H9 (cell line): Measurements from ENCODE around the gene FAM117A. TPM values are rescaled to one million over a fixed set of nuclear protein-coding genes. Genes with fewer than 3 reads are reported as not detected.

Experiments
- DNase-seq: peaks from one replicate; pipeline ENCODE4 v3.0.0-alpha.2; 2017
- H2AFZ ChIP-seq: one replicate; pipeline ENCODE4 v1.6.1; 2013; ENCODE audit warnings: mild to moderate bottlenecking, low read length, control low read depth, moderate library complexity
- H2AK5ac ChIP-seq: 2 replicates; pipeline ENCODE4 v1.6.1; 2013; ENCODE audit warnings: low read length, control low read depth, mixed read lengths; ENCODE audit not compliant: insufficient read length
- H2BK120ac ChIP-seq: one replicate; pipeline ENCODE4 v1.6.1; 2013; ENCODE audit warnings: low read depth, mild to moderate bottlenecking, low read length, control low read depth, inconsistent platforms; ENCODE audit not compliant: poor library complexity, severe bottlenecking
- H2BK12ac ChIP-seq: 2 replicates; pipeline ENCODE4 v1.6.1; 2013; ENCODE audit warnings: low read length, control low read depth, mixed read lengths, low read depth; ENCODE audit not compliant: insufficient read length
- H2BK15ac ChIP-seq: 2 replicates; pipeline ENCODE4 v1.6.1; 2013; ENCODE audit warnings: low read depth, low read length, control low read depth
- H2BK20ac ChIP-seq: one replicate; pipeline ENCODE4 v1.6.1; 2013; ENCODE audit warnings: low read depth, mild to moderate bottlenecking, low read length, control low read depth, inconsistent platforms; ENCODE audit not compliant: poor library complexity, severe bottlenecking
- H2BK5ac ChIP-seq: 2 replicates; pipeline ENCODE4 v1.6.1; 2013; ENCODE audit warnings: low read length, control low read depth, mixed read lengths; ENCODE audit not compliant: insufficient read length
- H3K14ac ChIP-seq: 2 replicates; pipeline ENCODE4 v1.6.1; 2013; ENCODE audit warnings: low read length, control low read depth; ENCODE audit not compliant: insufficient read depth
- H3K18ac ChIP-seq: 2 replicates; pipeline ENCODE4 v1.6.1; 2013; ENCODE audit warnings: low read depth, mild to moderate bottlenecking, mixed read lengths, low read length, control low read depth; ENCODE audit not compliant: insufficient read length
- H3K23ac ChIP-seq: 2 replicates; pipeline ENCODE4 v1.6.1; 2013; ENCODE audit warnings: low read length, control low read depth, mixed read lengths, low read depth; ENCODE audit not compliant: insufficient read length
- H3K23me2 ChIP-seq: 2 replicates; pipeline ENCODE4 v1.6.1; 2013; ENCODE audit warnings: low read depth, mild to moderate bottlenecking, mixed read lengths, low read length, control low read depth; ENCODE audit not compliant: insufficient read length, poor library complexity, severe bottlenecking
- H3K27ac ChIP-seq: 2 replicates; pipeline ENCODE4 v1.5.1; 2013; ENCODE audit warnings: low read length, control low read depth, mixed read lengths, low read depth; ENCODE audit not compliant: insufficient read length
- H3K27me3 ChIP-seq: 2 replicates; pipeline ENCODE4 v1.6.1; 2013; ENCODE audit warnings: low read length, control low read depth, inconsistent platforms; ENCODE audit not compliant: insufficient read depth
- H3K4ac ChIP-seq: 2 replicates; pipeline ENCODE4 v1.6.1; 2013; ENCODE audit warnings: low read depth, mild to moderate bottlenecking, control low read depth, inconsistent platforms, low read length, moderate library complexity
- H3K4me1 ChIP-seq: 2 replicates; pipeline ENCODE4 v1.6.1; 2013; ENCODE audit warnings: low read length, control low read depth, inconsistent platforms; ENCODE audit not compliant: insufficient read depth
- H3K4me2 ChIP-seq: 2 replicates; pipeline ENCODE4 v1.6.1; 2013; ENCODE audit warnings: low read length, control low read depth, mixed read lengths; ENCODE audit not compliant: insufficient read length, insufficient read depth
- H3K56ac ChIP-seq: 2 replicates; pipeline ENCODE4 v1.6.1; 2013; ENCODE audit warnings: low read depth, mild to moderate bottlenecking, mixed read lengths, low read length, control low read depth; ENCODE audit not compliant: insufficient read length
- H3K79me1 ChIP-seq: 2 replicates; pipeline ENCODE4 v1.6.1; 2013; ENCODE audit warnings: low read depth, mild to moderate bottlenecking, moderate library complexity, low read length, control low read depth, inconsistent platforms; ENCODE audit not compliant: insufficient read depth, poor library complexity, severe bottlenecking
- H3K79me2 ChIP-seq: 2 replicates; pipeline ENCODE4 v1.6.1; 2013; ENCODE audit warnings: low read length, control low read depth, inconsistent platforms; ENCODE audit not compliant: insufficient read depth
- H3K9ac ChIP-seq: 2 replicates; pipeline ENCODE4 v1.6.1; 2013; ENCODE audit warnings: low read length, control low read depth, mixed read lengths; ENCODE audit not compliant: insufficient read length; ENCODE audit errors: extremely low read depth
- H3K9me3 ChIP-seq: one replicate; pipeline ENCODE4 v1.6.1; 2013; ENCODE audit warnings: low read depth, low read length, inconsistent platforms; ENCODE audit not compliant: control insufficient read depth
- H3T11ph ChIP-seq: one replicate; pipeline ENCODE4 v1.6.1; 2013; ENCODE audit warnings: mild to moderate bottlenecking, low read length, control low read depth, inconsistent platforms
- H4K20me1 ChIP-seq: one replicate; pipeline ENCODE4 v1.6.1; 2013; ENCODE audit not compliant: control insufficient read depth, insufficient read length, insufficient read depth
- H4K5ac ChIP-seq: 2 replicates; pipeline ENCODE4 v1.6.1; 2013; ENCODE audit warnings: low read depth, mild to moderate bottlenecking, mixed read lengths, low read length, control low read depth; ENCODE audit not compliant: insufficient read length
- H4K8ac ChIP-seq: replicated peaks from 2 replicates; pipeline ENCODE4 v1.6.1; 2013; ENCODE audit warnings: low read length, control low read depth, mixed read lengths, low read depth; ENCODE audit not compliant: insufficient read length
- H4K91ac ChIP-seq: 2 replicates; pipeline ENCODE4 v1.6.1; 2013; ENCODE audit warnings: low read depth, mild to moderate bottlenecking, moderate library complexity, mixed read lengths, low read length, control low read depth; ENCODE audit not compliant: insufficient read length
- H3K27ac Mint-ChIP-seq, 3 experiments: 2 replicates in 2 of 3; 3 replicates in 1 of 3; pipeline ENCODE4 v1.8.0; 2020 to 2021; ENCODE audit warnings: mixed read lengths in 3 of 3, mild to moderate bottlenecking in 1 of 3, moderate library complexity in 1 of 3
- H3K27me3 Mint-ChIP-seq: 2 replicates; pipeline ENCODE4 v1.8.0; 2021; ENCODE audit warnings: low read depth, mild to moderate bottlenecking, moderate library complexity, mixed read lengths
- H3K36me3 Mint-ChIP-seq, 3 experiments: 2 replicates in 2 of 3; 3 replicates in 1 of 3; pipeline ENCODE4 v1.8.0; 2020 to 2021; ENCODE audit warnings: low read depth in 3 of 3, mixed read lengths in 3 of 3; ENCODE audit not compliant: insufficient read depth in 1 of 3
- H3K4me1 Mint-ChIP-seq, 2 experiments: 2 replicates each; pipeline ENCODE4 v1.8.0; 2020; ENCODE audit warnings: mixed read lengths in 2 of 2
- H3K4me3 Mint-ChIP-seq, 2 experiments: 2 replicates in 1 of 2; 3 replicates in 1 of 2; pipeline ENCODE4 v1.8.0; 2020 to 2021; ENCODE audit warnings: mild to moderate bottlenecking in 2 of 2, mixed read lengths in 2 of 2, moderate library complexity in 1 of 2
- H3K9me3 Mint-ChIP-seq, 2 experiments: 2 replicates in 1 of 2; 3 replicates in 1 of 2; pipeline ENCODE4 v1.8.0; 2020; ENCODE audit warnings: mild to moderate bottlenecking in 2 of 2, mixed read lengths in 2 of 2, moderate library complexity in 1 of 2
- CTCF ChIP-seq: fragments of 200-600 bp; sonication (generic); conservative IDR thresholded peaks from 3 replicates; pipeline ENCODE4 v1.8.0; 2021; ENCODE audit warnings: antibody characterized with exemption, mild to moderate bottlenecking
- WGBS: extraction: QIAGEN DNeasy Blood & Tissue Kit; methylation state at CpG from one replicate; pipeline ENCODE4 v1.1.7; 2013; ENCODE audit warnings: missing lambda C conversion rate, low lambda C conversion rate, mixed read lengths; ENCODE audit not compliant: insufficient read length; ENCODE audit errors: extremely low coverage; 5-methylcytosine and 5-hydroxymethylcytosine counted together
- total RNA-seq: library from RNA; stranded (reverse); gene quantifications from 2 replicates; pipeline ENCODE4 v1.2.1, GENCODE V29; 2021

The FAM117A gene
- total RNA-seq, 1 experiment from 2014 or later = 21.1 TPM

- no peak for DNase-seq
- no peak overlapping the region for H3T11ph ChIP-seq
- no peak overlapping the region for H2BK20ac ChIP-seq
- no peak overlapping the region for H3K56ac ChIP-seq
- no peak overlapping the region for H2BK15ac ChIP-seq
- Mint-ChIP-seq H3K27ac (no peak overlapping the region; a peak in 1 of 7 replicates), H3K4me1 (peaks cover 3% of the 10 kb centered on the region in 2 experiments), H3K36me3 (peaks cover 11 to 48% (median 43%) of the 10 kb centered on the region in 3 experiments; a peak in 6 of 7 replicates), H3K4me3 (no peak overlapping the region), H3K27me3 (peaks cover 3% of the 10 kb centered on the region), H3K9me3 (no peaks in the 10 kb centered on the region)
- H3K9ac ChIP-seq = no peak overlapping the region
- no peak overlapping the region; the same call in 1 of the 2 replicates for H3K14ac ChIP-seq
- no peaks in the 10 kb centered on the region for H4K20me1 ChIP-seq
- no CpG with 5 or more reads among the region's 8 CpGs for WGBS
- H3K27me3 ChIP-seq = no peaks in the 10 kb centered on the region
- H2BK120ac ChIP-seq = no peak overlapping the region
- H3K23me2 ChIP-seq = peaks cover 3% of the 10 kb centered on the region
- H3K4me2 ChIP-seq = no peak overlapping the region
- no peak overlapping the region for H4K5ac ChIP-seq
- no peak overlapping the region for H3K27ac ChIP-seq
- TF ChIP-seq CTCF = no peak
- no peak overlapping the region for H2AK5ac ChIP-seq
- H3K18ac ChIP-seq = no peak overlapping the region
- H3K79me1 ChIP-seq = no peaks in the 10 kb centered on the region
- no peak overlapping the region for H3K23ac ChIP-seq
- H2AFZ ChIP-seq = no peak overlapping the region
- H4K91ac ChIP-seq = no peak overlapping the region
- H3K79me2 ChIP-seq = no peaks in the 10 kb centered on the region
- no peaks in the 10 kb centered on the region for H3K9me3 ChIP-seq
- H2BK12ac ChIP-seq = no peak overlapping the region
- no peak overlapping the region for H2BK5ac ChIP-seq
- no peaks in the 10 kb centered on the region for H3K4me1 ChIP-seq
- H4K8ac ChIP-seq = no peak overlapping the region
- H3K4ac ChIP-seq = no peak overlapping the region
Observed at GRCh38 chr17:49699966-49700575, 63.9 kb downstream of the FAM117A start.
